ENCODE data around the gene LRRC45.

DNA sequence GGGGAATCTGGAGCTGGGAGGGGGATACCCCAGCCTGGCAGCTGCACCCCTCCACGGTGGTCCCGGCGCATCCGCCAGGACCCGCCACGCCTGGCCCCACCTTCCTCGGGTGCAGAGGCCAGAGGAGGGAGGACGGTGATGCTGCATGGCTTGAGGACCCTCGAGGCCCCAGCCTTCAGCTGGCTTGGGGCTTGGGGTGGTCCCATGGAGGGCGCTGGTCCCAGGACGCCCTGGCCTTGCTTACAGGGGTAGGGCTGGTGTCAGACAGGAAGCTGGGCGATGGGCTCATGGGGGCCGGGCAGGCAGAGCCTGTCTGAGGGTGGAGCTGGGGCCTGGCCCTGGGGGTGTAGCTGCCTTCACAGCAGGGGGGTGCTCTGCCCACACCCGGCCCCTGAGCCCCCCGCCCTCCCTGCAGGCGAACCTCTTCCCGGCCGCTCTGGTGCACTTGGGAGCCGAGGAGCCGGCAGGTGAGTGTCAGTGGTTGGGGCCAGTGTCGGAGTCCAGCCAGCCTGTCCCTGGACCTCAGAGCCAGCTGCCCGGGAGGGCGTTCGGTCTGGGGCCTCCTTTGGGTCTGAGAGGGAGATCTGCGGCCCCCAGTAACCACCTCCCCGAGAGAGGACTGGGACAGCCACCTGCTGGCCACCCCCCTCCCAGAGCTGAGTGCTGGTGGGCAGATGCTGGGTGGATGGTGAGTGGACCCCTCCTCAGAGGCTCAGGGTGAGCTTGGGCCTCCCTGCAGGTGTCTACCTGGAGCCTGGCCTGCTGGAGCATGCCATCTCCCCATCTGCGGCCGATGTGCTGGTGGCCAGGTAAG, 6.8 kb upstream of the LRRC45 start:
- TF ChIP-seq, protein P1, sequence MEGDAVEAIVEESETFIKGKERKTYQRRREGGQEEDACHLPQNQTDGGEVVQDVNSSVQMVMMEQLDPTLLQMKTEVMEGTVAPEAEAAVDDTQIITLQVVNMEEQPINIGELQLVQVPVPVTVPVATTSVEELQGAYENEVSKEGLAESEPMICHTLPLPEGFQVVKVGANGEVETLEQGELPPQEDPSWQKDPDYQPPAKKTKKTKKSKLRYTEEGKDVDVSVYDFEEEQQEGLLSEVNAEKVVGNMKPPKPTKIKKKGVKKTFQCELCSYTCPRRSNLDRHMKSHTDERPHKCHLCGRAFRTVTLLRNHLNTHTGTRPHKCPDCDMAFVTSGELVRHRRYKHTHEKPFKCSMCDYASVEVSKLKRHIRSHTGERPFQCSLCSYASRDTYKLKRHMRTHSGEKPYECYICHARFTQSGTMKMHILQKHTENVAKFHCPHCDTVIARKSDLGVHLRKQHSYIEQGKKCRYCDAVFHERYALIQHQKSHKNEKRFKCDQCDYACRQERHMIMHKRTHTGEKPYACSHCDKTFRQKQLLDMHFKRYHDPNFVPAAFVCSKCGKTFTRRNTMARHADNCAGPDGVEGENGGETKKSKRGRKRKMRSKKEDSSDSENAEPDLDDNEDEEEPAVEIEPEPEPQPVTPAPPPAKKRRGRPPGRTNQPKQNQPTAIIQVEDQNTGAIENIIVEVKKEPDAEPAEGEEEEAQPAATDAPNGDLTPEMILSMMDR (conservative IDR thresholded peaks at IDR 0.05 in 1 of 2, IDR thresholded peaks at IDR 0.05 in 1 of 2; ENCODE audit: low read depth in 1 of 2, low read length in 2 of 2): no peak
- TF ChIP-seq EZH2 (IDR thresholded peaks at IDR 0.05; ENCODE audit: low read length, missing control alignments): no peak
